ENCODE results near the gene KCNN1. TPM values are rescaled to one million over a fixed set of nuclear protein-coding genes. Genes with fewer than 3 reads are reported as not detected.
"Not testable (repeated sequence)": the region's sequence is repeated elsewhere in the genome, so short reads cannot be mapped to it uniquely, and the experiment has no call there.

KCNN1 gene
- total RNA-seq, 4 donors from 2014 or later, result 0.22 to 3.1 TPM; not detected in 2

- peaks cover 0 to 26% (median 0%) of the 10 kb centered on the region in 4 donors for H3K27me3 ChIP-seq
- H3K4me1 ChIP-seq, result no peaks in the 10 kb centered on the region
- DNase-seq, result no peak
- WGBS, 2 donors, result 49 to 61% methylated on average over 7 to 11 of the region's 17 CpGs
- no peak overlapping the region for H3K27ac ChIP-seq
- no peak for TF ChIP-seq POLR2A (IDR thresholded peaks at IDR 0.05)
- no peak for TF ChIP-seq CTCF (IDR thresholded peaks at IDR 0.05)
- H3K9me3 ChIP-seq, result no peaks in the 10 kb centered on the region
- intact Hi-C loops (cut with DNase I), result no loop called here
- H3K4me3 ChIP-seq, result no peak overlapping the region
- no peaks in the 10 kb centered on the region for H3K36me3 ChIP-seq
Measured at GRCh38 chr19:17985037-17985818, 18.3 kb downstream of the KCNN1 start.

GRCh38 chr19:17986569-17986968 is 19.7 kb downstream of the KCNN1 start:
- H3K36me3 ChIP-seq; H3K4me1 ChIP-seq; H3K4me3 ChIP-seq; H3K9me3 ChIP-seq; intact Hi-C loops (cut with DNase I); H3K27ac ChIP-seq; DNase-seq: not testable (repeated sequence)
- WGBS, 2 donors, result 74 to 76% methylated on average over 7 of the region's 8 CpGs
- peaks cover 0 to 23% (median 0%) of the 10 kb centered on the region in 4 donors for H3K27me3 ChIP-seq

- TF ChIP-seq POLR2A (IDR thresholded peaks at IDR 0.05), result no peak
- no peak for TF ChIP-seq CTCF (IDR thresholded peaks at IDR 0.05)
- Histone ChIP-seq H3K36me3 (no peaks in the 10 kb centered on the region), H3K27ac (no peak overlapping the region), H3K4me3 (no peak overlapping the region), H3K9me3 (no peaks in the 10 kb centered on the region), H3K27me3 (peaks cover 0 to 19% (median 0%) of the 10 kb centered on the region in 4 donors), H3K4me1 (no peaks in the 10 kb centered on the region)
- intact Hi-C loops (cut with DNase I), result no loop called here
- DNase-seq, result no peak
- WGBS, 2 donors, result 84 to 87% methylated on average over 7 to 9 of the region's 13 CpGs
Measured at GRCh38 chr19:17988161-17988560, 21.3 kb downstream of the KCNN1 start.

GRCh38 chr19:17989425-17990094 is 22.7 kb downstream of the KCNN1 start:
- H3K27me3 ChIP-seq, result peaks cover 0 to 10% (median 0%) of the 10 kb centered on the region in 4 donors
- no peaks in the 10 kb centered on the region for H3K4me1 ChIP-seq
- no peak overlapping the region for H3K4me3 ChIP-seq
- no peaks in the 10 kb centered on the region for H3K9me3 ChIP-seq
- no peaks in the 10 kb centered on the region for H3K36me3 ChIP-seq
- no peak for TF ChIP-seq POLR2A (IDR thresholded peaks at IDR 0.05)
- TF ChIP-seq CTCF (IDR thresholded peaks at IDR 0.05), result no peak
- no peak for DNase-seq
- intact Hi-C loops (cut with DNase I), result no loop called here
- H3K27ac ChIP-seq, result no peak overlapping the region
- 69 to 86% methylated on average over 8 to 16 of the region's 16 CpGs for WGBS, 2 donors

- H3K4me3 ChIP-seq, result no peak overlapping the region
- H3K4me1 ChIP-seq, result peaks cover 0 to 6% (median 0%) of the 10 kb centered on the region in 3 donors
- TF ChIP-seq CTCF (IDR thresholded peaks at IDR 0.05) (no peak), POLR2A (IDR thresholded peaks at IDR 0.05) (no peak)
- intact Hi-C loops (cut with DNase I), result no loop called here
- no peak overlapping the region for H3K27ac ChIP-seq
- WGBS, 2 donors, result 75 to 87% methylated on average over 7 to 10 of the region's 27 CpGs
- no peaks in the 10 kb centered on the region for H3K36me3 ChIP-seq
- H3K27me3 ChIP-seq, result peaks cover 0 to 7% (median 0%) of the 10 kb centered on the region in 4 donors
- no peak for DNase-seq
- no peaks in the 10 kb centered on the region for H3K9me3 ChIP-seq
Measured at GRCh38 chr19:17993076-17993813, 26.3 kb downstream of the KCNN1 start.

Data from esophagus squamous epithelium (tissue), 5 donors.